NCI-H2196 (cell line): ENCODE measurements around the gene UGT1A4.

Source experiments
- DNase-seq: peaks from one replicate; lab custom pipeline; 2025; ENCODE audit not compliant: unreplicated experiment; lab: John Stamatoyannopoulos, UW

The UGT1A4 gene

DNA sequence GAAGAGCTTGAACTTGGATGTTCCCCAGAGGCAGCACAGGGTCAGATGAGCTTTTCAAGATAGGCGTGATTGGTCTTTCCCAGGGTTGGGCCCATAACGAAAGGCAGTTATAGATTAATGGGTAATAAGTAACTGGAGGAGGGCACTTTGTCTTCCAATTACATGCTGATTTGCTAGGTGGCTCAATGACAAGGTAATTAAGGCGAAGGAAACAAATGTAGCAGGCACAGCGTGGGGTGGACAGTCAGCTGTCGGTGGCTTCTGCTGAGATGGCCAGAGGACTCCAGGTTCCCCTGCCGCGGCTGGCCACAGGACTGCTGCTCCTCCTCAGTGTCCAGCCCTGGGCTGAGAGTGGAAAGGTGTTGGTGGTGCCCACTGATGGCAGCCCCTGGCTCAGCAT, at the start of gene UGT1A4:
UGT1A4 (plus strand) TSS at position 185 of the 400 bp plus-strand sequence; CDS start at position 270, 85 bp downstream.
- DNase-seq = no peak

DNA sequence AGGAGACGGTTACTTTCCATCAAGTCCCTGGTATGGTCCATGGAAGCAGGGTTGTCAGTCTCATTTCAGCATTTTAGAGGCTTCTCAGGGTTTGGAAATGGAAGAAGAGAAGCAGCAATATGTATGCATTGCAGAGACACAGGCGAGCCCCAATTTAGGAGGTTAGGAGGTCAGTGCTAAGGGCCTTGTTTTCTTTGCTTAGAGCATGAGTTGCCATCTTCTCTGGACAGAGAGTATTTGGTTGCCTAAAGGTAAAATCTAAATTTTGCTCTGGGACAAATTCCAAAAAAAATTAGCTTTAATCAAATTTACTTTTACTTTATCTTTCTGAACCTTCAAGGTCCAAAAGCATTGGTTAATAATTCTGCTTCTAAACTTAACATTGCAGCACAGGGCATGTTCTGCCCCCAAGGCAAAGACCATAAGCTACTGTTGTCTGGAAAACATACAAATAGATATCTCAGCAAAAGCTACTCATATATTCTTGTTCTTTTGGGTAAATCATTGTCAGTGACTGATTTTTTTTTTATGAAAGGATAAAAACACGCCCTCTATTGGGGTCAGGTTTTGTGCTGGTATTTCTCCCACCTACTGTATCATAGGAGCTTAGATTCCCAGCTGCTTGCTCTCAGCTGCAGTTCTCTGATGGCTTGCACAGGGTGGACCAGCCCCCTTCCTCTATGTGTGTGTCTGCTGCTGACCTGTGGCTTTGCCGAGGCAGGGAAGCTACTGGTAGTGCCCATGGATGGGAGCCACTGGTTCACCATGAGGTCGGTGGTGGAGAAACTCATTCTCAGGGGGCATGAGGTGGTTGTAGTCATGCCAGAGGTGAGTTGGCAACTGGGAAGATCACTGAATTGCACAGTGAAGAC, 47.0 kb upstream of the UGT1A4 start, which contains the start of gene UGT1A9:
UGT1A9 (plus strand) TSS at position 609 of the 872 bp plus-strand sequence; CDS start at position 646, 37 bp downstream.
- DNase-seq = no peak

GRCh38 chr2:233672886-233673285, 45.6 kb upstream of the UGT1A4 start:
- no peak for DNase-seq

- no peak for DNase-seq
Observed at GRCh38 chr2:233673896-233674295, 44.6 kb upstream of the UGT1A4 start.

DNA sequence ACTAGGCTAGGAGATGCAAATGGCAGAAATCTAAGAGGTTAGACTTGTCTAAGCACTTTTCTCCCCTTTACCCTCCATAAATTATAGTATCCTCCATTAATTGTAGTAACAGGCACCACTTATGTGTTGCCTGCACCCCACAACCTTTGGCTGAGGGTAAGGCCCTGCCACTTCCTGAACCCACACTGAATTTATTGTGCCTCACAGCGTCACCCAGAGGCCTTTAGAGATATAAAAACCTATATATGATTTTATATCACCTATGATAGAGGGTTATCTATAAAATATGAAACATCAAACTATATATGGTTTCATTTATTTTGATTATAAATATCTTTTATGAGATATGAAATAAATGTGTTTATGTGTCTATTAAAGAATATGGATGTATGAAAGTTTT, 44.2 kb upstream of the UGT1A4 start:
- DNase-seq = no peak

GRCh38 chr2:233674995-233675394, 43.5 kb upstream of the UGT1A4 start:
- no peak for DNase-seq

DNA sequence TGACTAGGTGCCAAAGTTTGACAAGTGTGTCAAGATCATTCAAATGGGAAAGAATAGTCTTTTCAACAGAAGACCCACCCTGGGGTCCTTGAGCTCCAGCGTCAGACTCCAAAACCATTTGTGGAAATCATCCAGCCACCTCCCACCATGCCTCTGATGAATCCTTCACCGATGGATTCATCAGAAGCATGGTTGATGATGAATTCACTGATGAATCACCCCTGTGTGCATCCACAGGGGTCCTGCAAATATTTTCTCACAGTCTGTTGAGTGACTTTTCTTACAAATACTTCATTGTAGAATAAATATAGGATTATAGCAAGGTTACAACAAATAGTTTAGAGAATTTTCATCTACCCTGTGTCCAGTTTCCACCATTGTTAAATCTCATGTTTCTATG, 42.5 kb upstream of the UGT1A4 start:
- no peak for DNase-seq

DNA sequence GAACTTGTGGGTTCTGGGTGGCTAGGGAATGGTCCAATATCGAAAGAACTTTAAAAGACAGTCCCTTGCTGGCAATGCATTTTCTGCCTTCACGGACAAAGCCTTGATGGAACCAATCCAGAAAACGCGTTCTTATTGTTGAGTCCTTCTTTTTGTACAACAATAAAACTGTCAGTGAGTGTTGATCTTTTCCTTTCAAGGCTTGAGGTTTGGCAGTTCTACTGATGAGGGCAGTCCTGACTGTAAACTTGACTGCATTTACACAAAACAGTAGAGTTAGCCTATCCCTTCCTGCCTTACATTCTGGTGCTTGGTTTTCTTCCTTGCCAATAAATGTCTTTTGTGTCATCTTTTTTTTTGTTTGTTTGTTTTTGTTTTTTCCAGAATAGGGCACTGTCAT, 39.3 kb upstream of the UGT1A4 start:
- no peak for DNase-seq

GRCh38 chr2:233680361-233681045, 38.0 kb upstream of the UGT1A4 start:
- DNase-seq = no peak

DNA sequence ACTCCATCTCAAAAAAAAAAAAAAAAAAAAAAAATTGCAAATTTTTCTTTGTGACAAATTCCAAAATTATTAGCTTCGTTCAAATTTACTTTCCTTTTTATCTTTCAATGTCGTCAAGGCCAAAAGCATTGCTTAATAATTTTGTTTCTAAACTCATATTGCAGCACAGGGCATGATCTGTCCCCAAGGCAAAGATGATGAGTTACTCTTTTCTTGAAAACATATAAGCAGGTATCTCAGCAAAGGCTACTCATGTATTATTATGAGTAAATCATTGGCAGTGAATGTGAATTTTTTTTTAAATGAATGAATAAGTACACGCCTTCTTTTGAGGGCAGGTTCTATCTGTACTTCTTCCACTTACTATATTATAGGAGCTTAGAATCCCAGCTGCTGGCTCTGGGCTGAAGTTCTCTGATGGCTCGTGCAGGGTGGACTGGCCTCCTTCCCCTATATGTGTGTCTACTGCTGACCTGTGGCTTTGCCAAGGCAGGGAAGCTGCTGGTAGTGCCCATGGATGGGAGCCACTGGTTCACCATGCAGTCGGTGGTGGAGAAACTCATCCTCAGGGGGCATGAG, 36.9 kb upstream of the UGT1A4 start, which contains the start of gene UGT1A7:
UGT1A7 (plus strand) TSS at position 381 of the 579 bp plus-strand sequence; CDS start at position 418, 37 bp downstream.
- DNase-seq = no peak

GRCh38 chr2:233684640-233685039, 33.9 kb upstream of the UGT1A4 start:
- no peak for DNase-seq

GRCh38 chr2:233686928-233687327, 31.6 kb upstream of the UGT1A4 start:
- DNase-seq = no peak

DNA sequence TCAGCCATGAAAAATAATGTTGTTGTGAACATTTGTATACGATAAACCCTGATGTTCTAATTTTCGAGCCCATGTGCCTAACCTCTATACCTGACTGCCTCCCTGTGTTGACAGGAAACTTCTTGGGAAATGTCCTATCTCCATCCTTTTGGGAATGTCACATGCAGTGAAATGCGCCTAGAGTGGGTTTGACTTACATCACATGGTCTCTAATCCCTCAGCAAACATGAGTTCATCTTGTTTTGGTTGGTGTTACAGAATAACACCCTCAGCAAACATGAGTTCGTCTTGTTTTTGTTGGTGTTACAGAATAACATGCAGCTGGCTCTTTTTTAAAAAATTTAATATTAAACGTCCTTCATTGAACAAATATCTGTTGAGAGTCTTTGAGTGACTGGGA, 30.2 kb upstream of the UGT1A4 start:
- no peak for DNase-seq

- no peak for DNase-seq
Observed at GRCh38 chr2:233689031-233689430, 29.5 kb upstream of the UGT1A4 start.

- no peak for DNase-seq
Observed at GRCh38 chr2:233689501-233689900, 29.0 kb upstream of the UGT1A4 start.

- no peak for DNase-seq
Observed at GRCh38 chr2:233690444-233690843, 28.1 kb upstream of the UGT1A4 start.

GRCh38 chr2:233691443-233692433, 26.8 kb upstream of the UGT1A4 start:
- DNase-seq = no peak

DNA sequence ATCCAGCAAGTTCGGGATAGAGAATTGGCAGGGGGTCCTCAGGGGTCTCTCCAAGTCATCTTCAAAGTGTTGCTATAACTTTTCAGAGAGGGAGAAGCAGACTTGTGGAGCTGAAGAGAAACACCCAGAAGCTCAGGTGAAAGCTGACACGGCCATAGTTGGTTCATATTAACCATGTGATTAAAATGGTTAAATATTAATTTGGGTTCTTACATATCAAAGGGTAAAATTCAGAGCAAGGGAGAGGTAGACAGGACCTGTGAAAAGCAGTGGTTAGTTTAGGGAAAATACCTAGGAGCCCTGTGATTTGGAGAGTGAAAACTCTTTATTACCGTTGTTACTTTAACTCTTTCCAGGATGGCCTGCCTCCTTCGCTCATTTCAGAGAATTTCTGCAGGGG, 25.9 kb upstream of the UGT1A4 start, which contains the start of gene UGT1A6:
UGT1A6 (plus strand) TSS at position 243 of the 400 bp plus-strand sequence; CDS start at position 358, 115 bp downstream.
- DNase-seq = no peak

DNA sequence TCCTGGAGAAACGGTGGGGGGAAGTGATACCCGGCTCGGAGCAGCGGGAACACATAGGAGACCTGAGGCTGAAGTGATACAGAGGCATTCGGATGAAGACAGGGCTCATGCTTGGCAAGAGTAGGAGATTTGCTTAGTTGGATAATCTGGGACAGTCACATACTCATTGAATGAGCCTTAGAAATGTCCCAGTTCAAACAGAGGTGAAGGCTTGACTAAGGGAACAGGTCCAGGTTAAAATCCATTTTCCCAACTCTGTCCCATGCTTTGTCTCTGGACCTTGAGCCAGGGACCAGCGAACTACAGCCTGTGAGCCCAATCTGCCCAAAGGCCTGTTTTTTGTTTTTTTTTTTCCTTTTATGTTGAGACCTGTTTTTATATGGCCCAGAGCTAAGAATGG, 24.6 kb upstream of the UGT1A4 start:
- DNase-seq = no peak

DNA sequence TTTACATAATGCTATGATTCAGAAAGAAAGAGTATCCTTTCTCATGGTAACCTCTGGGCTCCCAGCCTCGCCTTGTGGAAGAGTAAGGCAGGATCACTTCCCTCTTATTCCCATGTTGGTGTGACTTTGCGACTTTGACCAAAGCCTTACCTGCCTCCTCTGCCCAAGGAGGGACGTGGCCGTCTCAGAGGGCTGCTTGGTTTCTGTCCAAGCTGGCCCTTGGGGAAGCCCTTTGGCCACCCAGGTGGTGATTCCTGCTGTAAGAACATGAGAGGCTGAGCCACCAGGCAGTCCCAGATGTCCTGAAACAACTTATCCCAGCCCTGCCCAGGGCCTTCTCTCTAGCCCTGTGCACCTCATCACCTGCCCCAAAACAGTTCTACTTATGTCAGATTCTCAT, 19.8 kb upstream of the UGT1A4 start:
- DNase-seq = no peak
